AG20443 (cell line): ENCODE results near the gene ZNF501.

Experiments used
- DNase-seq: peaks from one replicate; pipeline ENCODE4 v3.0.0; 2012; ENCODE audit warnings: low spot score, mixed read lengths

The ZNF501 gene

DNA sequence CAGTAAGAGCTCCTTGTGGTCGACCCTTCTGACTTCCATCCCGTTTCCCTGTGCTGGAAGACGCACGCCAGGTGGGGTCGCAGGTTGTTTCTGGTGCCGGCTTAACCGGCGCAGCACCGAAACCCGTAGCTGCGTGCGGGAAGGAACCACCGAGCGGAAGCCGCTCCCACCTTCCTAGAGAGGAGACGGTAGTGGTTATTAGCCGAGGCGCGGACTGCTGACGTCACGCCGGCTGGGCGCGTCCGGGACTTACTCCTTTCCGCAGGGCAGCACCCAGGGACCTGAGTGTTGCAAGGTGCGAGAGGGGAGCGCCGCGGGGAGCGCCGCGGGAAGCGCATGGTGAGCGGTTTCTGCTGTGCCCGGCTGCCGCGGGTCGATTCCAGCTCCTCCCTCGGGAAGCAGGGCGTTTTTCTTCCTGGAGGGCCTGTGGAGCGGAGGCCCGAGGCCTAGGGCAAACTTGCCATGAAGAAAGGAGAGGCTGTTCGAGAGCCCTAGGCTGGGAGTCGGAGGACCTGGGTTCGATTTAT lies at the start of gene ZNF501:
TSS of gene ZNF501 (plus strand) at position 252 of the 527 bp plus-strand sequence. CDS start 4,787 bp downstream, outside the sequence.
- DNase-seq, result peak; percentile 95

GRCh38 chr3:44680921-44681455 lies 48.4 kb upstream of the ZNF501 start:
- DNase-seq, result no peak

- peak; percentile 23 for DNase-seq
Observed at GRCh38 chr3:44682182-44682896, 47.1 kb upstream of the ZNF501 start.

DNA sequence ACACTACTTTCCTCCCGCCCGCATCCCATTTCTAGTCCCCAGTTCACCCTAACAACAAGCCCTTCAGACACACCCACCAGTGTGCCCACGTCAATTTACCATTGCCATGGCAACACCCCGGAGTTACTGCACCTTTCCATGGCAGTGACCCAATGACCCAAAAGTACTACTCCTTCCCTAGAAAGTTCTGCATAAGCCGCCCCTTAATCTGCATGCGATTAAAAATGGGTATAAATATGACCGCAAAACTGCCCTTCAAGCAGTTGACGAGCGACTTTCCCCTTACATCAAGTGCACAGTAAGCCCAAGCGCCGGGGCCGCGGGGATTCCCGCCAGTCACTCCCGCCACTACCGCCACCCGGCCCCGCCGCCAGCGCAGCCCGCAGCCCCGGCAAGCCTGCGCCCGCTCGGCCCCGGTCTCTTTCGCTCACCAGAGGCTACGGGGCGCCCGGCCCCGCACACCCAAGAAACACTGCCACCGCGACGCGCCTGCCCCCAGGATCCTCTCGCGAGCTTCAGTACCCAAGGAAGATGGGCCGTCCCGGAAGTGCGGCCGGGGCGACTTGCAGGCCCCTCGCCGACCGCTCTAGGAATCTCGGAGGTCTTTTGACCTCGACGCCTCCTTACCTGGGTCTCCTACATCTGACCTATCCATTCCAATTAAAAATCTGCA lies 44.2 kb upstream of the ZNF501 start:
- DNase-seq, result peak; percentile 94

GRCh38 chr3:44687898-44688297 lies 41.5 kb upstream of the ZNF501 start:
- no peak for DNase-seq

GRCh38 chr3:44712455-44713075 lies 16.9 kb upstream of the ZNF501 start, which contains the start of gene ZNF502:
TSS of gene ZNF502 (plus strand) at chr3:44712660. CDS start at chr3:44720262, 7,602 bp downstream.
- DNase-seq, result peak; percentile 95

GRCh38 chr3:44721231-44722102 lies 8.0 kb upstream of the ZNF501 start:
- no peak for DNase-seq

DNA sequence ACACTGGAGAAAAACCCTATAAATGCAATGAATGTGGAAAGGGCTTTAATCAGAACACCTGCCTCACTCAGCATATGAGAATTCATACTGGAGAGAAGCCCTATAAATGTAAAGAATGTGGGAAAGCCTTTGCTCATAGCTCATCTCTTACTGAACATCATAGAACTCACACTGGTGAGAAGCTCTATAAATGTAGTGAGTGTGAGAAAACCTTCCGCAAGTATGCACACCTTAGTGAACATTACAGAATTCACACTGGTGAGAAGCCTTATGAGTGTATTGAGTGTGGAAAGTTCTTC lies 7.4 kb upstream of the ZNF501 start:
- no peak for DNase-seq

GRCh38 chr3:44734646-44735168 lies 5.3 kb downstream of the ZNF501 start:
- no peak for DNase-seq

GRCh38 chr3:44761101-44761423 lies 31.6 kb downstream of the ZNF501 start:
- no peak for DNase-seq

GRCh38 chr3:44761424-44762169 lies 32.2 kb downstream of the ZNF501 start, which contains the start of the genes KIAA1143 and KIF15:
TSS of gene KIAA1143 (minus strand) at chr3:44761619. CDS start at chr3:44761602, 17 bp downstream.
TSS of gene KIF15 (plus strand) at chr3:44761794. CDS start at chr3:44761866, 72 bp downstream.
- DNase-seq, result peak; percentile 99

DNA sequence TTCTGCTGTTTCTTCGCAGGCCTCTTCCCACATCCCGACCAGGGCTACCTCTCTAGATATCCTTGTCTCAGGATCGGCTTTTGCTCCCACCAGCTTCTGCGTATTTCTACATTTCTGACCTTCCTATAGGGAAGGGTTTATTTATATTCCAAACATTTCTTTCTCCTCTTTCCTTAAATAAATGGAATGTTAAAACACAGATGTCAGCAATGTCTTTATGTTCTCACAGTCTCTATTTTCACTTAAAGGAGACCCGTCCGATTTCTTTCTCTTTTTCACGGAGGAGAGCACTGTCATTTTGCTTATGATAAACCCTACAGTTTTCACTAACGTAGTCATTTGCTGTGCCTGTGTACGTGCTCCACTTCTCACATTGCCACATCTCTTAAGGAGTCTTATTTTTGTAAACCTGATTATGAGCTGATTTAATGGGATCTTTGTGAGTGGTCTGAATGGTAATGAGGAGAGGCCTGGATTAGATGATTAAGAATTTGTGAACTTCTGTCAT lies 32.8 kb downstream of the ZNF501 start:
- peak; percentile 11 for DNase-seq

DNA sequence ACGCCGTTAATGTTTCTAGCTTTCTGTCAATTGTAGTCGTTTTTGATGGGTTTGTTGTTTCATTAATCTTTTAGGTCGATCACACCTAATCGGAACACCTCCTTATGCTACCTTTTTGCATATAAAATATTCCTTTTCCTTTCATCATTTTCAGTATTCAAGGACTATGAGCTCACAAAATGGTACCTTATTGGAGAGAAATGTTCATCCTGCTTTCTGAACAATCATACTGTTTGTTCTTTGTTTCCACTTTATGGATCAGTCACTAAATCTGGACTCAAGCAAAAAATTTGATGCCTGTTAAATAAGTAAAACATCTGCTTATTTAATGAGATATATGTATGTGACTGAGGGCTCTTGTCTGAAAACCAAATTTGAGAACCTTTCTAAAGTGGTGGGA lies 33.3 kb downstream of the ZNF501 start:
- DNase-seq, result no peak

- no peak for DNase-seq
Observed at GRCh38 chr3:44764248-44764647, 34.8 kb downstream of the ZNF501 start.

- no peak for DNase-seq
Observed at GRCh38 chr3:44771424-44772098, 42.1 kb downstream of the ZNF501 start.

DNA sequence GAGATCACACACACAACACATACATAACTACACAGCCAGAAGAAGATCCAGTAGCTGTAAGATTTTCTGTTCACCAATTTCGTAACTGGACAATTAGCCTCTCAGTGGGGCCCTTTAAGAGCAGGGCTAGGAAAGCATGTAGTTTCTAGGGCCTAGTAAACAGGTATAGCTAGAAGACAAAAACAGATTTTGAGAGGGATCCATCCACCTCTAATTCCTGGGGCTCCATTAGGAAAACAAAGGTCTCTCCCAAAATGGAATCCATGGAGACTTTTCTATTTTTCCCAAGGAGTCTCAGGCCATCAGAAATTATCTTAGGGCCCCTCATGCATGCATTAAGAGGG lies 42.6 kb downstream of the ZNF501 start:
- no peak for DNase-seq

DNA sequence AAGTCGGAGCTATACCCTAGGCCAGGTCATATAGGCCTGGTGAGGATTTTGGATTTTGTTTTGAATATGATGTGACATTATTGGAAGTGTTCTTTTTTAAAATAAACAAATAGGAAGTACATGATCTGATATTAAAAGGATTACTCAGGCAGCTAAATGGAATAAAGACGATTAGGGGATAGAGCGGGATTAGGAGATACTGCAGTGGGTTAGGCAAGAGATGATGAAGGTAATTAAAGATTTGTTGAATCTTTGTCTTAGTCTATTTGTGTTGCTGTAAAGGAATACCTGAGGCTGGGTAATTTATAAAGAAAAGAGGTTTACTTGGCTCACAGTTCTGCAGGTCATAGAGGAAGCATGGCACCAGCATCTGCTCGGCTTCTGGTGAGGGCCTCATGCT lies 53.5 kb downstream of the ZNF501 start:
- DNase-seq, result no peak
